ENCODE results near the gene KCNMA1. TPM values are rescaled to one million over a fixed set of nuclear protein-coding genes. Genes with fewer than 3 reads are reported as not detected.

Gene KCNMA1
- total and polyA plus RNA-seq, 10 of the 15 experiments (the other 5 are each of a cell fraction or from before 2014, with no cell fraction given), result 8.5 to 77.0 (median 21.3) TPM

DNA sequence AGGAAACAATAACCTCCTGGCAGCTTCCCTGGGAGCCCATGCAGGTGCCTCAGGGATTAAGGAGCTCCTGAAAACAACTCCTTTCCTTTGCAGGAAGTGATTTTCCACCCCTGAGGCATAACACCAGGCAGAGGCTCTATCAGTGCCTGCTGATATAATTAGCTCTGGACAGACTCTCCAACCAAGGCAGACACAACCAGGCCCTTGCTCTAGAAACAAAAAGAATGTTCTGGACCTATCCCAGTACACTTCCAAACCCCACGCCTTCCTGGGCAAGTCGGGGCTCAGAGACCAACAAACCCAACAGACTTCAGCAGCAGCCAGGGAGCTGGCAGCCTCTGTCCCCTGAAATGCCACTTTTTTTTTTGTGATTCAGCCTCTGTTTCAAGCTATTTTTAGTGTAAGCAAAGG, 247.1 kb downstream of the KCNMA1 start:
- FAIRE-seq, result no peak
- CTCF ChIA-PET, result interaction anchor here (0.6 to 11.2 kb wide), 21 partner anchors 10 to 455 kb away, joined by 3 to 134 read pairs (median 6); no protein-coding TSS in a partner anchor
- TF ChIP-seq TAF1 (IDR thresholded peaks at IDR 0.05; ENCODE audit: borderline replicate concordance, low read depth, low read length), result no peak
- TF ChIP-seq, protein P1, sequence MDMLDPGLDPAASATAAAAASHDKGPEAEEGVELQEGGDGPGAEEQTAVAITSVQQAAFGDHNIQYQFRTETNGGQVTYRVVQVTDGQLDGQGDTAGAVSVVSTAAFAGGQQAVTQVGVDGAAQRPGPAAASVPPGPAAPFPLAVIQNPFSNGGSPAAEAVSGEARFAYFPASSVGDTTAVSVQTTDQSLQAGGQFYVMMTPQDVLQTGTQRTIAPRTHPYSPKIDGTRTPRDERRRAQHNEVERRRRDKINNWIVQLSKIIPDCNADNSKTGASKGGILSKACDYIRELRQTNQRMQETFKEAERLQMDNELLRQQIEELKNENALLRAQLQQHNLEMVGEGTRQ (IDR thresholded peaks at IDR 0.05; ENCODE audit: borderline replicate concordance, low read depth, low read length), result no peak
- TF ChIP-seq NBN (IDR thresholded peaks at IDR 0.05), result no peak
- no peak for TF ChIP-seq MXI1 (IDR thresholded peaks at IDR 0.05; ENCODE audit: low read depth, low read length)
- TF ChIP-seq, protein P2, sequence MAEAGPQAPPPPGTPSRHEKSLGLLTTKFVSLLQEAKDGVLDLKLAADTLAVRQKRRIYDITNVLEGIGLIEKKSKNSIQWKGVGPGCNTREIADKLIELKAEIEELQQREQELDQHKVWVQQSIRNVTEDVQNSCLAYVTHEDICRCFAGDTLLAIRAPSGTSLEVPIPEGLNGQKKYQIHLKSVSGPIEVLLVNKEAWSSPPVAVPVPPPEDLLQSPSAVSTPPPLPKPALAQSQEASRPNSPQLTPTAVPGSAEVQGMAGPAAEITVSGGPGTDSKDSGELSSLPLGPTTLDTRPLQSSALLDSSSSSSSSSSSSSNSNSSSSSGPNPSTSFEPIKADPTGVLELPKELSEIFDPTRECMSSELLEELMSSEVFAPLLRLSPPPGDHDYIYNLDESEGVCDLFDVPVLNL (IDR thresholded peaks at IDR 0.05; ENCODE audit: low read depth, low read length), result no peak
- TF ChIP-seq, protein P3, sequence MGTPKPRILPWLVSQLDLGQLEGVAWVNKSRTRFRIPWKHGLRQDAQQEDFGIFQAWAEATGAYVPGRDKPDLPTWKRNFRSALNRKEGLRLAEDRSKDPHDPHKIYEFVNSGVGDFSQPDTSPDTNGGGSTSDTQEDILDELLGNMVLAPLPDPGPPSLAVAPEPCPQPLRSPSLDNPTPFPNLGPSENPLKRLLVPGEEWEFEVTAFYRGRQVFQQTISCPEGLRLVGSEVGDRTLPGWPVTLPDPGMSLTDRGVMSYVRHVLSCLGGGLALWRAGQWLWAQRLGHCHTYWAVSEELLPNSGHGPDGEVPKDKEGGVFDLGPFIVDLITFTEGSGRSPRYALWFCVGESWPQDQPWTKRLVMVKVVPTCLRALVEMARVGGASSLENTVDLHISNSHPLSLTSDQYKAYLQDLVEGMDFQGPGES (IDR thresholded peaks at IDR 0.05), result no peak
- no peak for TF ChIP-seq BACH1 (IDR thresholded peaks at IDR 0.05; ENCODE audit: borderline replicate concordance)
- TF ChIP-seq ZBED1 (IDR thresholded peaks at IDR 0.05; ENCODE audit: borderline replicate concordance), result no peak
- no peak for TF ChIP-seq RUNX3 (IDR thresholded peaks at IDR 0.05; ENCODE audit: low read length)
- TF ChIP-seq KDM1A (IDR thresholded peaks at IDR 0.05; ENCODE audit: borderline replicate concordance), result no peak
- TF ChIP-seq MYB (IDR thresholded peaks at IDR 0.05; ENCODE audit: borderline replicate concordance, low read depth, low read length), result no peak
- TF ChIP-seq, protein P4, sequence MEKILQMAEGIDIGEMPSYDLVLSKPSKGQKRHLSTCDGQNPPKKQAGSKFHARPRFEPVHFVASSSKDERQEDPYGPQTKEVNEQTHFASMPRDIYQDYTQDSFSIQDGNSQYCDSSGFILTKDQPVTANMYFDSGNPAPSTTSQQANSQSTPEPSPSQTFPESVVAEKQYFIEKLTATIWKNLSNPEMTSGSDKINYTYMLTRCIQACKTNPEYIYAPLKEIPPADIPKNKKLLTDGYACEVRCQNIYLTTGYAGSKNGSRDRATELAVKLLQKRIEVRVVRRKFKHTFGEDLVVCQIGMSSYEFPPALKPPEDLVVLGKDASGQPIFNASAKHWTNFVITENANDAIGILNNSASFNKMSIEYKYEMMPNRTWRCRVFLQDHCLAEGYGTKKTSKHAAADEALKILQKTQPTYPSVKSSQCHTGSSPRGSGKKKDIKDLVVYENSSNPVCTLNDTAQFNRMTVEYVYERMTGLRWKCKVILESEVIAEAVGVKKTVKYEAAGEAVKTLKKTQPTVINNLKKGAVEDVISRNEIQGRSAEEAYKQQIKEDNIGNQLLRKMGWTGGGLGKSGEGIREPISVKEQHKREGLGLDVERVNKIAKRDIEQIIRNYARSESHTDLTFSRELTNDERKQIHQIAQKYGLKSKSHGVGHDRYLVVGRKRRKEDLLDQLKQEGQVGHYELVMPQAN (conservative IDR thresholded peaks at IDR 0.05), result no peak
- no peak for TF ChIP-seq YBX1 (IDR thresholded peaks at IDR 0.05)
- TF ChIP-seq, protein P5, sequence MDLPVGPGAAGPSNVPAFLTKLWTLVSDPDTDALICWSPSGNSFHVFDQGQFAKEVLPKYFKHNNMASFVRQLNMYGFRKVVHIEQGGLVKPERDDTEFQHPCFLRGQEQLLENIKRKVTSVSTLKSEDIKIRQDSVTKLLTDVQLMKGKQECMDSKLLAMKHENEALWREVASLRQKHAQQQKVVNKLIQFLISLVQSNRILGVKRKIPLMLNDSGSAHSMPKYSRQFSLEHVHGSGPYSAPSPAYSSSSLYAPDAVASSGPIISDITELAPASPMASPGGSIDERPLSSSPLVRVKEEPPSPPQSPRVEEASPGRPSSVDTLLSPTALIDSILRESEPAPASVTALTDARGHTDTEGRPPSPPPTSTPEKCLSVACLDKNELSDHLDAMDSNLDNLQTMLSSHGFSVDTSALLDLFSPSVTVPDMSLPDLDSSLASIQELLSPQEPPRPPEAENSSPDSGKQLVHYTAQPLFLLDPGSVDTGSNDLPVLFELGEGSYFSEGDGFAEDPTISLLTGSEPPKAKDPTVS (IDR thresholded peaks at IDR 0.05; ENCODE audit: low read depth, low read length), result no peak

More for the DNA sequence above, 247.1 kb downstream of the KCNMA1 start:
- in situ Hi-C loops (cut with MboI) (loop anchor here (5.0 kb wide), 1 partner anchor 252 kb away; no protein-coding TSS in a partner anchor), intact Hi-C loops (cut with micrococcal nuclease; ENCODE audit: unreplicated experiment) (loop anchor here (5.0 kb wide), 1 partner anchor 322 kb away; no protein-coding TSS in a partner anchor)
- POLR2A ChIA-PET, result interaction anchor here (0.8 kb wide), 1 partner anchor 21 kb away, joined by 3 read pairs; no protein-coding TSS in a partner anchor
- Histone ChIP-seq H3K79me2 (ENCODE audit: control insufficient read depth, insufficient read depth, low read length) (no peaks in the 10 kb centered on the region), H3K4me1 (ENCODE audit: control insufficient read depth, insufficient read depth, low read length) (no peaks in the 10 kb centered on the region), H3K9me3 (replicated peaks; ENCODE audit: control insufficient read depth, insufficient read depth, low read length) (no peaks in the 10 kb centered on the region), H2AFZ (ENCODE audit: control insufficient read depth, low read depth, low read length) (no peak overlapping the region), H3K4me3 (no peak overlapping the region), H3K27me3 (replicated peaks in 1 of 2; ENCODE audit: control insufficient read depth in 2 of 2, insufficient read depth in 2 of 2, low read length in 1 of 2) (no peaks in the 10 kb centered on the region; a peak in 1 of 4 replicates), H3K36me3 (ENCODE audit: control insufficient read depth in 2 of 2, insufficient read depth in 2 of 2, low read length in 1 of 2) (no peaks in the 10 kb centered on the region), H3K9ac (ENCODE audit: control insufficient read depth, insufficient read depth, low read length) (no peak overlapping the region), H4K20me1 (ENCODE audit: control insufficient read depth, insufficient read depth) (no peaks in the 10 kb centered on the region), H3K27ac (ENCODE audit: control insufficient read depth, insufficient read depth) (no peak overlapping the region), H3K4me2 (ENCODE audit: control insufficient read depth, insufficient read depth) (no peak overlapping the region)
- no TSS peak for BruUV-seq (replicated peaks)
- RAD21 ChIA-PET (ENCODE audit: unreplicated experiment), result interaction anchor here (0.7 to 2.9 kb wide), 9 partner anchors 137 to 374 kb away, joined by 3 to 12 read pairs (median 4); no protein-coding TSS in a partner anchor
- ATAC-seq (no peak), DNase-seq (ENCODE audit: low read depth, low spot score) (no peak)
- SMC1A ChIA-PET (ENCODE audit: uncharacterized antibody, unreplicated experiment), result interaction anchor here (0.6 to 11.0 kb wide), 16 partner anchors 11 to 321 kb away, joined by 3 to 170 read pairs (median 5); partner anchors contain the start of gene KCNMA1
- WGBS (ENCODE audit: insufficient coverage, insufficient replicate concordance, low lambda C conversion rate, missing lambda C conversion rate), result 41% methylated on average over 2 of the region's 2 CpGs
